Prostate gland (tissue), 2 donors: ENCODE results near the gene GUCY1B1.

Experiments
- CTCF ChIP-seq, 4 experiments: fragments of 200-600 bp in 2 of 4; fragments of 450-650 bp in 2 of 4; sonication (generic) in 2 of 4; IDR thresholded peaks; 1 replicate in 3 of 4; 2 replicates in 1 of 4; pipeline ENCODE4 v1.5.1; 2016 to 2019; ENCODE audit warnings: antibody characterized with exemption in 4 of 4, mild to moderate bottlenecking in 2 of 4, moderate library complexity in 2 of 4
- POLR2A ChIP-seq: fragments of 450-650 bp; IDR thresholded peaks from one replicate; pipeline ENCODE4 v1.6.1; 2016; ENCODE audit warnings: antibody characterized with exemption, mild to moderate bottlenecking
- POLR2AphosphoS5 ChIP-seq: sonication (generic); formaldehyde crosslinking; IDR thresholded peaks from one replicate; pipeline ENCODE4 v1.6.1; 2017; ENCODE audit warnings: antibody characterized with exemption

GRCh38 chr4:155762334-155762733 lies 3.5 kb downstream of the GUCY1B1 start:
- TF ChIP-seq POLR2A (no peak), CTCF (IDR thresholded peaks at IDR 0.05) (no peak), POLR2AphosphoS5 (no peak)
